HuH-7 (cell line): ENCODE data around the gene HMGB4.

ENCODE experiments used
- DNase-seq: peaks from one replicate; pipeline ENCODE4 v3.0.0; 2011; ENCODE audit warnings: low spot score

The HMGB4 gene

GRCh38 chr1:33898406-33898805 lies 34.5 kb downstream of the HMGB4 start:
- no peak for DNase-seq

DNA sequence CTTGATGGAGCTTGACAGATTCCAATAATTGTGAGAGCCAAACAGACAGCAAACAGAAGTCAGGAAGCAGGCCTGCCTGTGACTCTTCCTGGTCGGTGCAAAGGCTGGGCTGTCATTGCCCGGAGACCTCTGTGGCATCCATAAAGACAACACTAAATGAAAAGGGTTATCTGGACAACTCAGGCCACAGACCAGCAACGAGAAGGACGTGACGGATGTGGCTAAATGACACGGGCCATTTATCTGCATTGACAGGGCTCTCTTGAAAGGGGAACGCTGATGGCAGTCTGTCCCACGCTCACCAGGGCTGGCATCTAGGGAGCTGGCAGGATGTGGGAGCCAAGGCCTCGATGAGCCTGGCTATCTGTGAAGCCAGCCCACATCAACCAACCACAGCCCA lies 35.0 kb downstream of the HMGB4 start:
- DNase-seq: no peak

- DNase-seq: no peak
Observed at GRCh38 chr1:33899746-33900145, 35.9 kb downstream of the HMGB4 start.

- DNase-seq: no peak
Observed at GRCh38 chr1:33902486-33903209, 38.8 kb downstream of the HMGB4 start.

- no peak for DNase-seq
Observed at GRCh38 chr1:33903210-33903589, 39.3 kb downstream of the HMGB4 start.

DNA sequence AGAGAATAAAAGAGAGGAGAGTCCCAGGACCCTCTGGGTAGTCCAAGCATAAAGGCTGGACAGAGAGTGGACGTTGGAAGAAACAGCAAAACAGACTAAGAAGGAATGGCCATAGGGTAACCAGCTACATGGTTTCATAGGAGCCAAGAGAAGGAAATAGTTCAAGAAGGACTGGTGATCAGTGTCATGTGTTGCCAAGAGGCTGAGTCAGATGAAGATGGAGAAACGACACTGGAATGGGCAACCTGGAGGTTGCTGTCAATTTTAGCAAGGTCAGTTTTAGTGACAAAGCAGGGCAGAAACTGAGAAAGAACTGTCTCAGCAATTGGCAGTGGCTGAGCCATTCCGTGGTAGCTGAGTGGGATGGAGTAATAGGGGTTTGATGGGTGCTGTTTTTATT lies 41.4 kb downstream of the HMGB4 start:
- no peak for DNase-seq

- no peak for DNase-seq
Observed at GRCh38 chr1:33906156-33906555, 42.3 kb downstream of the HMGB4 start.

GRCh38 chr1:33908324-33908956 lies 44.6 kb downstream of the HMGB4 start:
- no peak for DNase-seq
